DND-41 (cell line): ENCODE measurements around the gene ANXA3.
"Not testable (repeated sequence)": the region's sequence is repeated elsewhere in the genome, so short reads cannot be mapped to it uniquely, and the experiment has no call there.

Experiments used
- ATAC-seq: fragments of 200-7000 bp; cut with Tn5 transposase; 3 replicates; pipeline ENCODE4 v1.9.1; 2021; ENCODE audit warnings: low read depth; ENCODE audit not compliant: insufficient read depth
- DNase-seq: peaks from one replicate; pipeline ENCODE4 v3.0.0-alpha.2; 2020
- H2AFZ ChIP-seq: 2 replicates; pipeline ENCODE4 v1.6.0; 2012; ENCODE audit warnings: low read depth, low read length
- H3K27ac ChIP-seq: 2 replicates; pipeline ENCODE4 v1.5.1; 2012; ENCODE audit warnings: low read length, inconsistent platforms
- H3K27me3 ChIP-seq: fragments of 200-600 bp; sonication (generic); 2 replicates; pipeline ENCODE4 v1.6.0; 2012; ENCODE audit warnings: low read length, mild to moderate bottlenecking, inconsistent platforms; ENCODE audit not compliant: insufficient read depth, poor library complexity
- H3K36me3 ChIP-seq: 2 replicates; pipeline ENCODE4 v1.5.1; 2012; ENCODE audit warnings: low read length, inconsistent platforms; ENCODE audit not compliant: insufficient read depth
- H3K4me1 ChIP-seq: 2 replicates; pipeline ENCODE4 v1.5.1; 2012; ENCODE audit warnings: mild to moderate bottlenecking, low read length; ENCODE audit not compliant: insufficient read depth
- H3K4me2 ChIP-seq: 2 replicates; pipeline ENCODE4 v1.6.0; 2012; ENCODE audit warnings: mild to moderate bottlenecking, moderate library complexity, low read length, inconsistent platforms; ENCODE audit not compliant: insufficient read depth
- H3K4me3 ChIP-seq, 2 experiments: fragments of 200-600 bp in 1 of 2; shearing (Covaris generic) in 1 of 2; 2 replicates each; pipeline ENCODE4 v1.5.1; 2012 to 2016; ENCODE audit warnings: inconsistent platforms in 2 of 2, low read length in 2 of 2, mild to moderate bottlenecking in 2 of 2, low read depth in 1 of 2, moderate library complexity in 1 of 2
- H3K79me2 ChIP-seq: 2 replicates; pipeline ENCODE4 v1.6.0; 2012; ENCODE audit warnings: low read length, inconsistent platforms; ENCODE audit not compliant: insufficient read depth
- H3K9ac ChIP-seq: 2 replicates; pipeline ENCODE4 v1.6.0; 2012; ENCODE audit warnings: low read depth, mild to moderate bottlenecking, inconsistent platforms, low read length, moderate library complexity
- H3K9me3 ChIP-seq: 2 replicates; pipeline ENCODE4 v1.5.1; 2012; ENCODE audit warnings: low read length, moderate library complexity, mild to moderate bottlenecking, inconsistent platforms; ENCODE audit not compliant: insufficient read depth, severe bottlenecking
- H4K20me1 ChIP-seq: 2 replicates; pipeline ENCODE4 v1.6.0; 2012; ENCODE audit warnings: low read length; ENCODE audit not compliant: insufficient read depth
- EZH2 ChIP-seq: IDR thresholded peaks from 3 replicates; pipeline ENCODE4 v1.6.1; 2012; ENCODE audit warnings: borderline replicate concordance, low read depth, mild to moderate bottlenecking, moderate library complexity, low read length, inconsistent platforms; ENCODE audit not compliant: severe bottlenecking
- TF ChIP-seq, protein P1 (sequence below): IDR thresholded peaks from 2 replicates; pipeline ENCODE4 v1.5.1; 2012; ENCODE audit warnings: borderline replicate concordance, low read length, moderate library complexity, mild to moderate bottlenecking; ENCODE audit not compliant: poor library complexity, severe bottlenecking; ENCODE audit errors: extremely low read depth

ANXA3 gene

GRCh38 chr4:78591404-78591803 lies 39.8 kb downstream of the ANXA3 start:
- no peak overlapping the region for H2AFZ ChIP-seq
- no peaks in the 10 kb centered on the region for H3K4me1 ChIP-seq
- H3K4me2 ChIP-seq = no peak overlapping the region
- ATAC-seq (no peak), DNase-seq (no peak)
- H3K27me3 ChIP-seq = no peaks in the 10 kb centered on the region
- H3K79me2 ChIP-seq = no peaks in the 10 kb centered on the region
- no peak overlapping the region for H3K27ac ChIP-seq
- H3K9ac ChIP-seq = no peak overlapping the region
- H4K20me1 ChIP-seq = no peaks in the 10 kb centered on the region
- H3K4me3 ChIP-seq = no peak overlapping the region
- no peaks in the 10 kb centered on the region for H3K36me3 ChIP-seq
- no peak for TF ChIP-seq EZH2
- TF ChIP-seq, protein P1, sequence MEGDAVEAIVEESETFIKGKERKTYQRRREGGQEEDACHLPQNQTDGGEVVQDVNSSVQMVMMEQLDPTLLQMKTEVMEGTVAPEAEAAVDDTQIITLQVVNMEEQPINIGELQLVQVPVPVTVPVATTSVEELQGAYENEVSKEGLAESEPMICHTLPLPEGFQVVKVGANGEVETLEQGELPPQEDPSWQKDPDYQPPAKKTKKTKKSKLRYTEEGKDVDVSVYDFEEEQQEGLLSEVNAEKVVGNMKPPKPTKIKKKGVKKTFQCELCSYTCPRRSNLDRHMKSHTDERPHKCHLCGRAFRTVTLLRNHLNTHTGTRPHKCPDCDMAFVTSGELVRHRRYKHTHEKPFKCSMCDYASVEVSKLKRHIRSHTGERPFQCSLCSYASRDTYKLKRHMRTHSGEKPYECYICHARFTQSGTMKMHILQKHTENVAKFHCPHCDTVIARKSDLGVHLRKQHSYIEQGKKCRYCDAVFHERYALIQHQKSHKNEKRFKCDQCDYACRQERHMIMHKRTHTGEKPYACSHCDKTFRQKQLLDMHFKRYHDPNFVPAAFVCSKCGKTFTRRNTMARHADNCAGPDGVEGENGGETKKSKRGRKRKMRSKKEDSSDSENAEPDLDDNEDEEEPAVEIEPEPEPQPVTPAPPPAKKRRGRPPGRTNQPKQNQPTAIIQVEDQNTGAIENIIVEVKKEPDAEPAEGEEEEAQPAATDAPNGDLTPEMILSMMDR = no peak
- no peaks in the 10 kb centered on the region for H3K9me3 ChIP-seq

GRCh38 chr4:78592088-78592783 lies 40.7 kb downstream of the ANXA3 start:
- TF ChIP-seq EZH2 = no peak
- TF ChIP-seq, protein P1 = peak; percentile 64
- no peak overlapping the region for H2AFZ ChIP-seq
- H3K36me3 ChIP-seq = no peaks in the 10 kb centered on the region
- no peaks in the 10 kb centered on the region for H3K79me2 ChIP-seq
- DNase-seq (peak; percentile 45), ATAC-seq (peak; percentile 72)
- no peaks in the 10 kb centered on the region for H3K4me1 ChIP-seq
- H3K27ac ChIP-seq = no peak overlapping the region
- H3K9me3 ChIP-seq = no peaks in the 10 kb centered on the region
- H3K4me3 ChIP-seq = no peak overlapping the region
- no peaks in the 10 kb centered on the region for H3K27me3 ChIP-seq
- H3K4me2 ChIP-seq = no peak overlapping the region
- no peak overlapping the region for H3K9ac ChIP-seq
- H4K20me1 ChIP-seq = no peaks in the 10 kb centered on the region

DNA sequence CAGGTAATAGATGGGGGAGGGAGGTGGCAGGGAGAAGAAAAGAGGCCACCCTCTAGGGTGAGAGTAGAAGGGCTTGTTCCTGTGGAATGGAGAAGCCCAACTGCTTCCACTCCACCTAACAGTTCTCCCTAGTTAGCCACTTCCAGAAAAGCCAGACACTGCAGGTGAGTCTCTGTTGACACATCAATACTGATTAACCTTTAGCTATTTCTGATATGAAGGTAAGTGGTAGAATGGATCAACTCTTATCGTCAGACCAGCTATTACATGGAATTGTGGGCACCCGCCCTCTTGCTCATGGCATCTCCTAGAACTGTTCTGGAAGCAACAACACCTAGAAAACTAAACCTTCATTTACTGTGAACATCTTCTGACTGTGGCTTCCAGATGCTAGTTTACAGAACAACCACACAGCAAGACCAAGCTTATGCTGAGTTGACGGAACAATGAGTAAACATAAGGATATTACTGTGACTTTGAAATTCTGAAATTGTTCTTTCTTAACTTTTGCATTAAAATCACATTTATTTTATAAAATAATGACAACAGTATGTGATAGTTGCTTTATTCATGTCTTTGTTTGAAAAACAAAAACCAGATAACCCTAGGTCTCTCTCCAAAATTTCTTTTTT lies 44.7 kb downstream of the ANXA3 start:
- no peaks in the 10 kb centered on the region for H3K4me1 ChIP-seq
- no peak overlapping the region for H2AFZ ChIP-seq
- no peaks in the 10 kb centered on the region for H3K36me3 ChIP-seq

GRCh38 chr4:78598431-78598830 lies 46.9 kb downstream of the ANXA3 start:
- not testable (repeated sequence) for H3K4me2 ChIP-seq

More for the DNA sequence above, 44.7 kb downstream of the ANXA3 start:
- Histone ChIP-seq H3K4me3 (no peak overlapping the region), H3K9ac (no peak overlapping the region), H3K27ac (no peak overlapping the region), H3K79me2 (no peaks in the 10 kb centered on the region), H3K4me2 (no peak overlapping the region), H3K9me3 (no peaks in the 10 kb centered on the region), H3K27me3 (no peaks in the 10 kb centered on the region), H4K20me1 (no peaks in the 10 kb centered on the region)
- DNase-seq = no peak
- no peak for ATAC-seq
- TF ChIP-seq, protein P1 = no peak
- TF ChIP-seq EZH2 = no peak

More at GRCh38 chr4:78598431-78598830, 46.9 kb downstream of the ANXA3 start:
- not testable (repeated sequence) for H3K4me1 ChIP-seq, H2AFZ ChIP-seq, H3K9me3 ChIP-seq, H3K4me3 ChIP-seq, H3K36me3 ChIP-seq, ATAC-seq, H3K79me2 ChIP-seq, H4K20me1 ChIP-seq, H3K27me3 ChIP-seq, H3K27ac ChIP-seq, DNase-seq, H3K9ac ChIP-seq
